ENCODE data around the gene MAN2A2. TPM values are rescaled to one million over a fixed set of nuclear protein-coding genes. Genes with fewer than 3 reads are reported as not detected.
A peak's percentile ranks its signal among the peaks of the same experiment; 100 is the strongest.

MAN2A2 gene
- total RNA-seq, 1 experiment from 2014 or later, result 27.4 TPM

- H3K9me3 ChIP-seq (ENCODE audit: control insufficient read depth, low read depth, low read length), result no peaks in the 10 kb centered on the region
- H2BK12ac ChIP-seq (ENCODE audit: insufficient read length, low read depth, low read length), result no peak overlapping the region
- peaks cover 30 to 37% of the 10 kb centered on the region in 2 experiments for H3K4me1 Mint-ChIP-seq
- H3K23ac ChIP-seq (ENCODE audit: insufficient read length, low read depth, low read length), result no peak overlapping the region
- H4K91ac ChIP-seq (ENCODE audit: insufficient read length, low read depth, low read length), result no peak overlapping the region
- no peak overlapping the region for H2BK20ac ChIP-seq (ENCODE audit: low read depth, low read length, poor library complexity, severe bottlenecking)
- no peak overlapping the region for H3K4me3 Mint-ChIP-seq
- H3K4me2 ChIP-seq (ENCODE audit: insufficient read depth, insufficient read length, low read length), result no peak overlapping the region
- no peaks in the 10 kb centered on the region for H3K27me3 Mint-ChIP-seq (ENCODE audit: low read depth)
- H4K5ac ChIP-seq (ENCODE audit: insufficient read length, low read depth, low read length), result no peak overlapping the region
- H3K14ac ChIP-seq (ENCODE audit: insufficient read depth, low read length), result no peak overlapping the region; the same call in 1 of the 2 replicates
- no peak overlapping the region for H3K4ac ChIP-seq (ENCODE audit: low read depth, low read length)
- no peaks in the 10 kb centered on the region for H3K79me1 ChIP-seq (ENCODE audit: insufficient read depth, low read depth, low read length, poor library complexity, severe bottlenecking)
- H3K9me3 Mint-ChIP-seq, result peaks cover 0 to under 1% of the 10 kb centered on the region in 2 experiments; a peak in 2 of 5 replicates
- H3K4me1 ChIP-seq (ENCODE audit: insufficient read depth, low read length), result peaks cover 3% of the 10 kb centered on the region; the same call in 1 of the 2 replicates
- H2AFZ ChIP-seq (ENCODE audit: low read length), result no peak overlapping the region
- H3K56ac ChIP-seq (ENCODE audit: insufficient read length, low read depth, low read length), result no peak overlapping the region
- no peaks in the 10 kb centered on the region; a peak in 1 of 7 replicates for H3K36me3 Mint-ChIP-seq (ENCODE audit: insufficient read depth in 1 of 3, low read depth in 3 of 3)
- no peaks in the 10 kb centered on the region for H3K27me3 ChIP-seq (ENCODE audit: insufficient read depth, low read length)
- H2BK15ac ChIP-seq (ENCODE audit: low read depth, low read length), result no peak overlapping the region
- H3K79me2 ChIP-seq (ENCODE audit: insufficient read depth, low read length), result no peaks in the 10 kb centered on the region
- DNase-seq, result no peak
- WGBS (ENCODE audit: extremely low coverage, insufficient read length, low lambda C conversion rate), result no CpG with 5 or more reads among the region's 4 CpGs
- H3T11ph ChIP-seq (ENCODE audit: low read length), result no peak overlapping the region
- H2BK120ac ChIP-seq (ENCODE audit: low read depth, low read length, poor library complexity, severe bottlenecking), result no peak overlapping the region
- no peak overlapping the region for H2AK5ac ChIP-seq (ENCODE audit: insufficient read length, low read length)
- no peak overlapping the region for H3K9ac ChIP-seq (ENCODE audit: extremely low read depth, insufficient read length, low read length)
- H3K18ac ChIP-seq (ENCODE audit: insufficient read length, low read depth, low read length), result no peak overlapping the region
- TF ChIP-seq, protein P1, sequence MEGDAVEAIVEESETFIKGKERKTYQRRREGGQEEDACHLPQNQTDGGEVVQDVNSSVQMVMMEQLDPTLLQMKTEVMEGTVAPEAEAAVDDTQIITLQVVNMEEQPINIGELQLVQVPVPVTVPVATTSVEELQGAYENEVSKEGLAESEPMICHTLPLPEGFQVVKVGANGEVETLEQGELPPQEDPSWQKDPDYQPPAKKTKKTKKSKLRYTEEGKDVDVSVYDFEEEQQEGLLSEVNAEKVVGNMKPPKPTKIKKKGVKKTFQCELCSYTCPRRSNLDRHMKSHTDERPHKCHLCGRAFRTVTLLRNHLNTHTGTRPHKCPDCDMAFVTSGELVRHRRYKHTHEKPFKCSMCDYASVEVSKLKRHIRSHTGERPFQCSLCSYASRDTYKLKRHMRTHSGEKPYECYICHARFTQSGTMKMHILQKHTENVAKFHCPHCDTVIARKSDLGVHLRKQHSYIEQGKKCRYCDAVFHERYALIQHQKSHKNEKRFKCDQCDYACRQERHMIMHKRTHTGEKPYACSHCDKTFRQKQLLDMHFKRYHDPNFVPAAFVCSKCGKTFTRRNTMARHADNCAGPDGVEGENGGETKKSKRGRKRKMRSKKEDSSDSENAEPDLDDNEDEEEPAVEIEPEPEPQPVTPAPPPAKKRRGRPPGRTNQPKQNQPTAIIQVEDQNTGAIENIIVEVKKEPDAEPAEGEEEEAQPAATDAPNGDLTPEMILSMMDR (conservative IDR thresholded peaks at IDR 0.05), result no peak
- no peaks in the 10 kb centered on the region for H3K23me2 ChIP-seq (ENCODE audit: insufficient read length, low read depth, low read length, poor library complexity, severe bottlenecking)
- no peaks in the 10 kb centered on the region for H4K20me1 ChIP-seq (ENCODE audit: control insufficient read depth, insufficient read depth, insufficient read length)
- H2BK5ac ChIP-seq (ENCODE audit: insufficient read length, low read length), result no peak overlapping the region
- peak overlapping the region in 1 of 3 experiments; percentile 30; a peak in 1 of 7 replicates for H3K27ac Mint-ChIP-seq
- no peak overlapping the region for H4K8ac ChIP-seq (replicated peaks; ENCODE audit: insufficient read length, low read depth, low read length)
- no peak overlapping the region for H3K27ac ChIP-seq (ENCODE audit: insufficient read length, low read depth, low read length)
These were observed 37.4 kb upstream of the MAN2A2 start for GRCh38 chr15:90865702-90866101.

Measured in H9 (cell line).